ENCODE measurements around the gene KRTAP10-12. TPM values are rescaled to one million over a fixed set of nuclear protein-coding genes. Genes with fewer than 3 reads are reported as not detected.

Gene KRTAP10-12
- total RNA-seq, 1 experiment from 2014 or later: not detected

DNA sequence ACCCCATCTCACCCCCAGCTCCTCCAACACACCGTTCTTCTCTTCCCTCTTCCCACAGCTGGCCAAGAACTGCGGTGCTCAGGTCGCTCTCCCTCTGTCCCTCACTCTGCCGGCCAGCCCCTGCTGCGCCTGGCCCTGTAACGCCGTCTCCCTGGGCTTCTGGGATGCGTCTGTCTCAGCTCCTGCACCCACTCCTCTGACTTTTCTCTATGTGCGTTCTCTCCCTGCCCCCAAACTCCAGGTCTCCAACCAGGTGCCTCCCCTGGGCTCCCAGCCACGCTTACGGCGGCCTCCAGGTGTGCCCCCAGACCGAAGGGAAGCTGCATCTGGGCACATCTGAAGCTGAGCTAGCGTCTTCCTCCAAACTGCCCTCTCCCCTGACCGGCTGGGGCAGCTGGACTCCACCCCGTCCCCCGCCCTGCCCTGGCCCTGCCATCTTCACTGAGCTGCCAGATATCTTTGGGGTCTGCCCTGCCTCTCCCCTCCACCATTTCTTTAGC is 2.6 kb downstream of the KRTAP10-12 start:
- DNase-seq (ENCODE audit: low spot score): no peak
- TF ChIP-seq, protein P1, sequence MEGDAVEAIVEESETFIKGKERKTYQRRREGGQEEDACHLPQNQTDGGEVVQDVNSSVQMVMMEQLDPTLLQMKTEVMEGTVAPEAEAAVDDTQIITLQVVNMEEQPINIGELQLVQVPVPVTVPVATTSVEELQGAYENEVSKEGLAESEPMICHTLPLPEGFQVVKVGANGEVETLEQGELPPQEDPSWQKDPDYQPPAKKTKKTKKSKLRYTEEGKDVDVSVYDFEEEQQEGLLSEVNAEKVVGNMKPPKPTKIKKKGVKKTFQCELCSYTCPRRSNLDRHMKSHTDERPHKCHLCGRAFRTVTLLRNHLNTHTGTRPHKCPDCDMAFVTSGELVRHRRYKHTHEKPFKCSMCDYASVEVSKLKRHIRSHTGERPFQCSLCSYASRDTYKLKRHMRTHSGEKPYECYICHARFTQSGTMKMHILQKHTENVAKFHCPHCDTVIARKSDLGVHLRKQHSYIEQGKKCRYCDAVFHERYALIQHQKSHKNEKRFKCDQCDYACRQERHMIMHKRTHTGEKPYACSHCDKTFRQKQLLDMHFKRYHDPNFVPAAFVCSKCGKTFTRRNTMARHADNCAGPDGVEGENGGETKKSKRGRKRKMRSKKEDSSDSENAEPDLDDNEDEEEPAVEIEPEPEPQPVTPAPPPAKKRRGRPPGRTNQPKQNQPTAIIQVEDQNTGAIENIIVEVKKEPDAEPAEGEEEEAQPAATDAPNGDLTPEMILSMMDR (conservative IDR thresholded peaks at IDR 0.05; ENCODE audit: low read depth, low read length): no peak
- TF ChIP-seq EZH2 (IDR thresholded peaks at IDR 0.05; ENCODE audit: borderline replicate concordance, low read depth, low read length, poor library complexity, severe bottlenecking): no peak
- Histone ChIP-seq H3K4me1 (ENCODE audit: insufficient read depth, low read length, poor library complexity, severe bottlenecking) (no peaks in the 10 kb centered on the region), H3K27ac (ENCODE audit: low read depth, low read length, poor library complexity, severe bottlenecking) (no peak overlapping the region), H3K9me3 (ENCODE audit: low read depth, low read length, poor library complexity, severe bottlenecking) (no peaks in the 10 kb centered on the region), H3K36me3 (ENCODE audit: insufficient read depth, low read length, poor library complexity, severe bottlenecking) (no peaks in the 10 kb centered on the region), H3K27me3 (replicated peaks; ENCODE audit: insufficient read depth, low read depth, low read length, poor library complexity) (no peaks in the 10 kb centered on the region), H3K4me3 (ENCODE audit: low read depth, low read length, poor library complexity, severe bottlenecking) (no peak overlapping the region)
- POLR2A ChIA-PET (ENCODE audit: low non-redundant PET): no interaction called here
- intact Hi-C loops (cut with micrococcal nuclease; ENCODE audit: unreplicated experiment): no loop called here
- no TSS peak for BruUV-seq (replicated peaks)
- CTCF ChIA-PET: interaction anchor here (0.7 kb wide), 1 partner anchor 25 kb away, joined by 4 read pairs; no protein-coding TSS in a partner anchor

DNA sequence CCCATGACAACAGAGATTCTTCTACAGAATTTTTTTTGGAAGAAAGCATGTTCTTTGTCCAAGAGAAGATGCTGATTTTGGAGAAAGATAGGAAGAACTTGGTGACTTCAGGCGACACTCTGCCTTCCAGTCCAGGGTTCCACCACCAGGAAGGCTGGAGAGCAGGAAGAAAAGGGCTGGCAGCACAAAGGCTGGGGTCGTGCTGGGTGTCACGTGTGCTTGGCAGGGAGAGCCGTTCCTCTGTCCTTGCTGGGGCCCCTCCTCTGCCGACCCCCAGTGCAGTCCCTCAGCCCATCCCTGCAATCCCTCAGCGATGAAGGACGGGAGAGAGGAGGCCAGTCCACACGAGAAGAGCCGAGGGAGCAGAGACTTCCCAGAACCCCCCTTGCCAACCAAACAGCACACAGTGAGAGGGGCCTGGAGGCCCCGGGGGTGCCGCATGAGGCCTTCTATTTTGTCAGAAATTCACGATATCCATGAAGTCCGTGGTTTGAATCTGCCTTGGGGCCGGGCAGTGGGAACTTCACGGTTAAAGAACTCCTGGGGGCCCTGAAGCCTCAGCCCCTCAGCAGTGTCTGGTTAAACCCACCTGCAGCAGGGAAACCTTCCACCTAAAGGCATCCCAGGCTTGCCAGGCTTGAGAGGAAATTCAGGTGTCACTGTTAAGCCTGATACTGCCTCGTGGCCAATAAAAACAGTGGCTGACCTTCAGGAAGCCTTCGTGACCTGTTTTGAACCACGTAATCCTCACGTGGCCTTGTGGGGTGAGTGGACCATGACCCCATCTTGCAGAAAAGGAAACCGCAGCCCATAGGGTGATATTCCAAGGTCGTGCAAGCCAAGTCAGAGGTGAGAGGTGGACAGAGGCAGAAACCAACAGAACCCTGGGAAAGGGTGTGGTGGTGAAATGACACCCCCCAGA is 3.4 kb downstream of the KRTAP10-12 start:
- no TSS peak for BruUV-seq (replicated peaks)
- ChIA-PET CTCF (no interaction called here), POLR2A (ENCODE audit: low non-redundant PET) (no interaction called here)
- H3K9me3 ChIP-seq (ENCODE audit: low read depth, low read length, poor library complexity, severe bottlenecking): no peaks in the 10 kb centered on the region
- intact Hi-C loops (cut with micrococcal nuclease; ENCODE audit: unreplicated experiment): no loop called here
- TF ChIP-seq EZH2 (IDR thresholded peaks at IDR 0.05; ENCODE audit: borderline replicate concordance, low read depth, low read length, poor library complexity, severe bottlenecking): no peak
- TF ChIP-seq, protein P1 (conservative IDR thresholded peaks at IDR 0.05; ENCODE audit: low read depth, low read length): no peak
- no peaks in the 10 kb centered on the region for H3K27me3 ChIP-seq (replicated peaks; ENCODE audit: insufficient read depth, low read depth, low read length, poor library complexity)
- no peak for DNase-seq (ENCODE audit: low spot score)
- H3K4me1 ChIP-seq (ENCODE audit: insufficient read depth, low read length, poor library complexity, severe bottlenecking): no peaks in the 10 kb centered on the region
- H3K4me3 ChIP-seq (ENCODE audit: low read depth, low read length, poor library complexity, severe bottlenecking): no peak overlapping the region
- H3K36me3 ChIP-seq (ENCODE audit: insufficient read depth, low read length, poor library complexity, severe bottlenecking): no peaks in the 10 kb centered on the region
- H3K27ac ChIP-seq (ENCODE audit: low read depth, low read length, poor library complexity, severe bottlenecking): no peak overlapping the region

DNA sequence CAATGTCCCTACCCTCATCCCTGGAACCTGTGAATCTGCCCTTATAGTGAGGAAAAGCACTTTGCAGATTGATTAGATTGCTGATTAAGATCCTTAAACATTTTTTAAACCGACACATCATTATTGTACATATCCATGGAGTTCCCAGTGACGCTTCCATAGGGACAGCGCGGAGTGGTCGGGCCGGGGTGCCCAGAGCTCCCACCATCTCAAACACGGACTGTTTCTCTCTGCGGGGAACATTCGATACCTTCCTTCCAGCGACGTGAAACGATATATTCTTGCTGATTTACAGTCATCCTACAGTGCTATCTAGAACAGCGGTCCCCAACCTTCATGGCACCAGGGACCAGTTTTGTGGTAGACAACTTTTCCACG is 4.0 kb downstream of the KRTAP10-12 start:
- TF ChIP-seq EZH2 (IDR thresholded peaks at IDR 0.05; ENCODE audit: borderline replicate concordance, low read depth, low read length, poor library complexity, severe bottlenecking): no peak
- TF ChIP-seq, protein P1 (conservative IDR thresholded peaks at IDR 0.05; ENCODE audit: low read depth, low read length): no peak
- Histone ChIP-seq H3K9me3 (ENCODE audit: low read depth, low read length, poor library complexity, severe bottlenecking) (no peaks in the 10 kb centered on the region), H3K36me3 (ENCODE audit: insufficient read depth, low read length, poor library complexity, severe bottlenecking) (no peaks in the 10 kb centered on the region), H3K4me1 (ENCODE audit: insufficient read depth, low read length, poor library complexity, severe bottlenecking) (no peaks in the 10 kb centered on the region), H3K27me3 (replicated peaks; ENCODE audit: insufficient read depth, low read depth, low read length, poor library complexity) (no peaks in the 10 kb centered on the region), H3K4me3 (ENCODE audit: low read depth, low read length, poor library complexity, severe bottlenecking) (no peak overlapping the region), H3K27ac (ENCODE audit: low read depth, low read length, poor library complexity, severe bottlenecking) (no peak overlapping the region)
- intact Hi-C loops (cut with micrococcal nuclease; ENCODE audit: unreplicated experiment): no loop called here
- no peak for DNase-seq (ENCODE audit: low spot score)
- BruUV-seq (replicated peaks): no TSS peak
- ChIA-PET POLR2A (ENCODE audit: low non-redundant PET) (no interaction called here), CTCF (interaction anchor here (0.8 kb wide), 1 partner anchor 10 kb away, joined by 3 read pairs; the partner anchor contains the start of gene TSPEAR)
